K562 (cell line): Measurements from ENCODE around the gene GSK3B. TPM values are rescaled to one million over a fixed set of nuclear protein-coding genes. Genes with fewer than 3 reads are reported as not detected.

Experiments
- ATAC-seq: fragments of 200-7000 bp; cut with Tn5 transposase; 3 replicates; pipeline ENCODE4 v1.9.1; 2020; ENCODE audit warnings: moderate library complexity
- BruUV-seq: library from RNA; stranded (reverse); fragments of 400-500 nt; replicated peaks from 2 replicates; lab custom pipeline; 2021; lab: Mats Ljungman, UMichigan
- CTCF ChIA-PET: fragments of 300-600 bp; formaldehyde crosslinking; extraction: SDS; loops from one replicate; lab custom pipeline; 2021; ENCODE audit warnings: low intra/inter-chr PET ratio; lab: Yijun Ruan, JAX
- POLR2A ChIA-PET: fragments of 300-600, 350-650 bp; sonication (Branson Sonifier 250); formaldehyde crosslinking; extraction: SDS; loops from one replicate; lab custom pipeline; 2021; ENCODE audit warnings: antibody characterized with exemption, inconsistent platforms; lab: Yijun Ruan, JAX
- DNase-seq, 4 experiments: peaks; one replicate each; pipeline versions ENCODE4 v3.0.0 to v3.0.0-alpha.2; 2011 to 2018; ENCODE audit warnings: low spot score in 3 of 4, mixed read lengths in 3 of 4; ENCODE audit errors: extremely low read depth in 1 of 4
- FAIRE-seq: peaks from 2 replicates; lab custom pipeline; 2011; peaks lifted over from hg19 to GRCh38; lab: Jason Lieb, UNC
- H2AFZ ChIP-seq: 2 replicates; pipeline ENCODE4 v1.6.0; 2011; ENCODE audit warnings: low read depth, low read length, control low read depth, inconsistent platforms
- H3K27ac ChIP-seq: fragments of 200-600 bp; 3 replicates; pipeline ENCODE4 v1.8.0; 2011; ENCODE audit warnings: low read depth, mild to moderate bottlenecking, control low read depth, inconsistent platforms, low read length, moderate library complexity, mixed read lengths; ENCODE audit errors: extremely low read depth
- H3K27me3 ChIP-seq, 2 experiments: fragments of 300-600 bp in 1 of 2; 2 replicates in 1 of 2; 3 replicates in 1 of 2; pipeline versions ENCODE4 v1.6.0 to v1.8.0; 2011; ENCODE audit warnings: inconsistent platforms in 2 of 2, low read length in 2 of 2, mild to moderate bottlenecking in 1 of 2, mixed read lengths in 1 of 2, moderate library complexity in 1 of 2; ENCODE audit not compliant: control insufficient read depth in 2 of 2, insufficient read depth in 2 of 2
- H3K36me3 ChIP-seq: fragments of 300-600 bp; 3 replicates; pipeline ENCODE4 v1.8.0; 2011; ENCODE audit warnings: mild to moderate bottlenecking, low read length, inconsistent platforms; ENCODE audit not compliant: control insufficient read depth, insufficient read depth
- H3K4me1 ChIP-seq, 2 experiments: fragments of 200-600 bp in 1 of 2; replicated peaks in 1 of 2; 2 replicates in 1 of 2; 3 replicates in 1 of 2; pipeline versions ENCODE4 v1.5.1 to v1.8.0; 2011; ENCODE audit warnings: inconsistent platforms in 2 of 2, low read length in 2 of 2, mild to moderate bottlenecking in 1 of 2, mixed read lengths in 1 of 2, moderate library complexity in 1 of 2; ENCODE audit not compliant: control insufficient read depth in 2 of 2, insufficient read depth in 2 of 2
- H3K4me2 ChIP-seq: 2 replicates; pipeline ENCODE4 v1.6.1; 2011; ENCODE audit warnings: low read length, control low read depth, inconsistent platforms, mixed read lengths; ENCODE audit not compliant: insufficient read depth
- H3K4me3 ChIP-seq: fragments of 200-600 bp; sonication (generic), shearing (Covaris generic); 2 replicates; pipeline ENCODE4 v1.5.1; 2016; ENCODE audit warnings: control low read depth, inconsistent platforms
- H3K79me2 ChIP-seq: fragments of 200-600 bp; 3 replicates; pipeline ENCODE4 v1.8.0; 2011; ENCODE audit warnings: low read length, inconsistent platforms; ENCODE audit not compliant: control insufficient read depth, insufficient read depth
- H3K9ac ChIP-seq, 2 experiments: 2 replicates each; pipeline versions ENCODE4 v1.6.0 to v1.6.1; 2011; ENCODE audit warnings: low read depth in 2 of 2, low read length in 2 of 2, control low read depth in 1 of 2, inconsistent platforms in 1 of 2, mild to moderate bottlenecking in 1 of 2, mixed read lengths in 1 of 2; ENCODE audit not compliant: insufficient read depth in 1 of 2
- H3K9me1 ChIP-seq: one replicate; pipeline ENCODE4 v1.6.0; 2011; ENCODE audit warnings: inconsistent platforms, mild to moderate bottlenecking, low read length, moderate library complexity; ENCODE audit not compliant: control insufficient read depth, insufficient read depth
- H3K9me3 ChIP-seq: replicated peaks from 2 replicates; pipeline ENCODE4 v1.5.1; 2011; ENCODE audit warnings: low read depth, low read length, inconsistent platforms; ENCODE audit not compliant: control insufficient read depth, insufficient read depth
- H4K20me1 ChIP-seq: replicated peaks from 2 replicates; pipeline ENCODE4 v1.6.1; 2011; ENCODE audit warnings: low read length, inconsistent platforms, mixed read lengths; ENCODE audit not compliant: control insufficient read depth, insufficient read depth
- HNRNPLL ChIP-seq: fragments of 200-400 bp; formaldehyde crosslinking; IDR thresholded peaks from 2 replicates; pipeline ENCODE4 v1.6.1; 2017; ENCODE audit warnings: low read length, low read depth, mild to moderate bottlenecking; ENCODE audit not compliant: poor library complexity, severe bottlenecking
- ZFP36 ChIP-seq: fragments of 150-350 bp; IDR thresholded peaks from 2 replicates; pipeline ENCODE4 v1.6.1; 2018; ENCODE audit warnings: low read length, low read depth; ENCODE audit not compliant: partially characterized antibody
- ZNF766 ChIP-seq: fragments of 200-800 bp; sonication (Bioruptor generic); conservative IDR thresholded peaks from 2 replicates; pipeline ENCODE4 v1.6.1; 2016; ENCODE audit warnings: missing genetic modification characterization, missing compliant biosample characterization
- WGBS: fragments of 100-300 bp; shearing (Covaris generic); methylation state at CpG from one replicate; pipeline ENCODE4 v1.1.6; 2016; ENCODE audit warnings: low coverage, mixed read lengths; ENCODE audit not compliant: insufficient coverage; ENCODE audit errors: missing lambda C conversion rate; 5-methylcytosine and 5-hydroxymethylcytosine counted together
- in situ Hi-C: fragments of 300-500 bp; cut with MboI; formaldehyde crosslinking; loops from 4 replicates; pipeline ENCODE4 v1.15.0; 2018; ENCODE audit warnings: inconsistent platforms, mixed read lengths
- intact Hi-C: fragments of 100-400 bp; cut with micrococcal nuclease; formaldehyde crosslinking; loops from 2 replicates; pipeline ENCODE4 v1.14.2; 2022
- polyA plus RNA-seq, 8 experiments: library from polyadenylated mRNA; depleted of rRNA in 4 of 8; stranded (reverse) in 5 of 8; unstranded in 3 of 8; fragments of >200 nt; fragmentation: Nextera tagmentation in 2 of 8; fragmentation: Illumina TruSeq in 1 of 8; extraction: Ambion mirVana in 2 of 8; extraction: Trizol in 1 of 8; gene quantifications; 2 replicates each; pipeline versions ENCODE4 v1.2.1 to v1.2.3, GENCODE V29; 2011 to 2014; ENCODE audit warnings: inconsistent platforms in 1 of 8, missing spikeins in 1 of 8
- total RNA-seq, 7 experiments: library from RNA; depleted of rRNA in 6 of 7; stranded (reverse); fragments of >200 nt in 6 of 7; fragmentation: Illumina TruSeq in 2 of 7; extraction: Trizol in 2 of 7; gene quantifications; 2 replicates each; pipeline versions ENCODE4 v1.2.1 to v1.2.3, GENCODE V29; 2011 to 2021; ENCODE audit warnings: low replicate concordance in 1 of 7
- TF ChIP-seq, protein P1 (sequence below): fragments of 200-600 bp; sonication (generic); IDR thresholded peaks from one replicate; pipeline ENCODE4 v1.6.1; 2012; ENCODE audit warnings: mild to moderate bottlenecking, low read depth, low read length, inconsistent platforms

The GSK3B gene
- total and polyA plus RNA-seq, 9 of the 15 experiments (the other 6 are each of a cell fraction or from before 2014, with no cell fraction given): 4.7 to 25.0 (median 18.7) TPM

- CTCF ChIA-PET: no interaction called here
- Histone ChIP-seq H3K9me3 (no peaks in the 10 kb centered on the region), H3K4me1 (peaks cover 17 to 26% of the 10 kb centered on the region in 2 experiments; a peak in 3 of 5 replicates), H3K4me3 (no peak overlapping the region), H3K4me2 (no peak overlapping the region), H3K9ac (no peak overlapping the region), H3K9me1 (no peaks in the 10 kb centered on the region), H3K27me3 (no peaks in the 10 kb centered on the region), H4K20me1 (no peaks in the 10 kb centered on the region), H3K79me2 (no peaks in the 10 kb centered on the region)
- FAIRE-seq (no peak), DNase-seq (no peak)
- intact Hi-C loops: no loop called here
- BruUV-seq: no TSS peak
- 83% methylated on average over 2 of the region's 2 CpGs for WGBS
- TF ChIP-seq ZNF766 (peak; percentile 22; the same call in 1 of the 2 replicates), HNRNPLL (no peak)
- TF ChIP-seq, all 486 proteins: peak for 1
- Histone ChIP-seq H2AFZ (peak overlapping the region; percentile 93), H3K27ac (peak overlapping the region; percentile 76; the same call in 2 of the 3 replicates), H3K36me3 (no peaks in the 10 kb centered on the region)
- in situ Hi-C loops: no loop called here
- POLR2A ChIA-PET: interaction anchor here (0.6 kb wide), 1 partner anchor 408 kb away, joined by 3 read pairs; no protein-coding TSS in a partner anchor
- no peak; the same call in 2 of the 3 replicates for ATAC-seq
Measured at GRCh38 chr3:119796368-119796767, 297.9 kb downstream of the GSK3B start.

- DNase-seq: no peak
- WGBS: 17% methylated on average over 3 of the region's 3 CpGs
- peak; percentile 6; the same call in 2 of the 3 replicates for ATAC-seq
- in situ Hi-C loops: no loop called here
- no peak for FAIRE-seq
- intact Hi-C loops: no loop called here
- Histone ChIP-seq H3K4me2 (peak overlapping the region; percentile 85), H3K4me1 (peaks cover 17 to 26% of the 10 kb centered on the region in 2 experiments; a peak in 3 of 5 replicates), H3K27me3 (no peaks in the 10 kb centered on the region), H3K27ac (peak overlapping the region; percentile 76), H3K9me1 (no peaks in the 10 kb centered on the region), H4K20me1 (no peaks in the 10 kb centered on the region), H3K36me3 (no peaks in the 10 kb centered on the region), H3K4me3 (no peak overlapping the region), H3K9me3 (no peaks in the 10 kb centered on the region), H3K9ac (peak overlapping the region in 1 of 2 experiments; percentile 51; a peak in 1 of 4 replicates), H2AFZ (peak overlapping the region; percentile 93), H3K79me2 (no peaks in the 10 kb centered on the region)
- BruUV-seq: no TSS peak
- ChIA-PET CTCF (no interaction called here), POLR2A (no interaction called here)
- TF ChIP-seq, protein P1, sequence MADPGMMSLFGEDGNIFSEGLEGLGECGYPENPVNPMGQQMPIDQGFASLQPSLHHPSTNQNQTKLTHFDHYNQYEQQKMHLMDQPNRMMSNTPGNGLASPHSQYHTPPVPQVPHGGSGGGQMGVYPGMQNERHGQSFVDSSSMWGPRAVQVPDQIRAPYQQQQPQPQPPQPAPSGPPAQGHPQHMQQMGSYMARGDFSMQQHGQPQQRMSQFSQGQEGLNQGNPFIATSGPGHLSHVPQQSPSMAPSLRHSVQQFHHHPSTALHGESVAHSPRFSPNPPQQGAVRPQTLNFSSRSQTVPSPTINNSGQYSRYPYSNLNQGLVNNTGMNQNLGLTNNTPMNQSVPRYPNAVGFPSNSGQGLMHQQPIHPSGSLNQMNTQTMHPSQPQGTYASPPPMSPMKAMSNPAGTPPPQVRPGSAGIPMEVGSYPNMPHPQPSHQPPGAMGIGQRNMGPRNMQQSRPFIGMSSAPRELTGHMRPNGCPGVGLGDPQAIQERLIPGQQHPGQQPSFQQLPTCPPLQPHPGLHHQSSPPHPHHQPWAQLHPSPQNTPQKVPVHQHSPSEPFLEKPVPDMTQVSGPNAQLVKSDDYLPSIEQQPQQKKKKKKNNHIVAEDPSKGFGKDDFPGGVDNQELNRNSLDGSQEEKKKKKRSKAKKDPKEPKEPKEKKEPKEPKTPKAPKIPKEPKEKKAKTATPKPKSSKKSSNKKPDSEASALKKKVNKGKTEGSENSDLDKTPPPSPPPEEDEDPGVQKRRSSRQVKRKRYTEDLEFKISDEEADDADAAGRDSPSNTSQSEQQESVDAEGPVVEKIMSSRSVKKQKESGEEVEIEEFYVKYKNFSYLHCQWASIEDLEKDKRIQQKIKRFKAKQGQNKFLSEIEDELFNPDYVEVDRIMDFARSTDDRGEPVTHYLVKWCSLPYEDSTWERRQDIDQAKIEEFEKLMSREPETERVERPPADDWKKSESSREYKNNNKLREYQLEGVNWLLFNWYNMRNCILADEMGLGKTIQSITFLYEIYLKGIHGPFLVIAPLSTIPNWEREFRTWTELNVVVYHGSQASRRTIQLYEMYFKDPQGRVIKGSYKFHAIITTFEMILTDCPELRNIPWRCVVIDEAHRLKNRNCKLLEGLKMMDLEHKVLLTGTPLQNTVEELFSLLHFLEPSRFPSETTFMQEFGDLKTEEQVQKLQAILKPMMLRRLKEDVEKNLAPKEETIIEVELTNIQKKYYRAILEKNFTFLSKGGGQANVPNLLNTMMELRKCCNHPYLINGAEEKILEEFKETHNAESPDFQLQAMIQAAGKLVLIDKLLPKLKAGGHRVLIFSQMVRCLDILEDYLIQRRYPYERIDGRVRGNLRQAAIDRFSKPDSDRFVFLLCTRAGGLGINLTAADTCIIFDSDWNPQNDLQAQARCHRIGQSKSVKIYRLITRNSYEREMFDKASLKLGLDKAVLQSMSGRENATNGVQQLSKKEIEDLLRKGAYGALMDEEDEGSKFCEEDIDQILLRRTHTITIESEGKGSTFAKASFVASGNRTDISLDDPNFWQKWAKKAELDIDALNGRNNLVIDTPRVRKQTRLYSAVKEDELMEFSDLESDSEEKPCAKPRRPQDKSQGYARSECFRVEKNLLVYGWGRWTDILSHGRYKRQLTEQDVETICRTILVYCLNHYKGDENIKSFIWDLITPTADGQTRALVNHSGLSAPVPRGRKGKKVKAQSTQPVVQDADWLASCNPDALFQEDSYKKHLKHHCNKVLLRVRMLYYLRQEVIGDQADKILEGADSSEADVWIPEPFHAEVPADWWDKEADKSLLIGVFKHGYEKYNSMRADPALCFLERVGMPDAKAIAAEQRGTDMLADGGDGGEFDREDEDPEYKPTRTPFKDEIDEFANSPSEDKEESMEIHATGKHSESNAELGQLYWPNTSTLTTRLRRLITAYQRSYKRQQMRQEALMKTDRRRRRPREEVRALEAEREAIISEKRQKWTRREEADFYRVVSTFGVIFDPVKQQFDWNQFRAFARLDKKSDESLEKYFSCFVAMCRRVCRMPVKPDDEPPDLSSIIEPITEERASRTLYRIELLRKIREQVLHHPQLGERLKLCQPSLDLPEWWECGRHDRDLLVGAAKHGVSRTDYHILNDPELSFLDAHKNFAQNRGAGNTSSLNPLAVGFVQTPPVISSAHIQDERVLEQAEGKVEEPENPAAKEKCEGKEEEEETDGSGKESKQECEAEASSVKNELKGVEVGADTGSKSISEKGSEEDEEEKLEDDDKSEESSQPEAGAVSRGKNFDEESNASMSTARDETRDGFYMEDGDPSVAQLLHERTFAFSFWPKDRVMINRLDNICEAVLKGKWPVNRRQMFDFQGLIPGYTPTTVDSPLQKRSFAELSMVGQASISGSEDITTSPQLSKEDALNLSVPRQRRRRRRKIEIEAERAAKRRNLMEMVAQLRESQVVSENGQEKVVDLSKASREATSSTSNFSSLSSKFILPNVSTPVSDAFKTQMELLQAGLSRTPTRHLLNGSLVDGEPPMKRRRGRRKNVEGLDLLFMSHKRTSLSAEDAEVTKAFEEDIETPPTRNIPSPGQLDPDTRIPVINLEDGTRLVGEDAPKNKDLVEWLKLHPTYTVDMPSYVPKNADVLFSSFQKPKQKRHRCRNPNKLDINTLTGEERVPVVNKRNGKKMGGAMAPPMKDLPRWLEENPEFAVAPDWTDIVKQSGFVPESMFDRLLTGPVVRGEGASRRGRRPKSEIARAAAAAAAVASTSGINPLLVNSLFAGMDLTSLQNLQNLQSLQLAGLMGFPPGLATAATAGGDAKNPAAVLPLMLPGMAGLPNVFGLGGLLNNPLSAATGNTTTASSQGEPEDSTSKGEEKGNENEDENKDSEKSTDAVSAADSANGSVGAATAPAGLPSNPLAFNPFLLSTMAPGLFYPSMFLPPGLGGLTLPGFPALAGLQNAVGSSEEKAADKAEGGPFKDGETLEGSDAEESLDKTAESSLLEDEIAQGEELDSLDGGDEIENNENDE: no peak
- no peak for TF ChIP-seq ZFP36
Measured at GRCh38 chr3:119795849-119796248, 298.4 kb downstream of the GSK3B start.
